Raji (cell line): Measurements from ENCODE around the gene ANAPC10.

Source experiments
- POLR2A ChIP-seq: IDR thresholded peaks from 2 replicates; pipeline ENCODE4 v1.6.1; 2011; ENCODE audit warnings: low read depth, low read length, control low read depth; ENCODE audit not compliant: insufficient read depth

ANAPC10 gene

GRCh38 chr4:145047151-145047550, 50.8 kb downstream of the ANAPC10 start:
- TF ChIP-seq POLR2A, result no peak

GRCh38 chr4:145045180-145045579, 52.8 kb downstream of the ANAPC10 start:
- TF ChIP-seq POLR2A, result no peak

GRCh38 chr4:145044341-145044740, 53.7 kb downstream of the ANAPC10 start:
- no peak for TF ChIP-seq POLR2A

- no peak for TF ChIP-seq POLR2A
These were observed 54.7 kb downstream of the ANAPC10 start for GRCh38 chr4:145043306-145043705.

GRCh38 chr4:145042601-145043285, 55.3 kb downstream of the ANAPC10 start:
- no peak for TF ChIP-seq POLR2A

GRCh38 chr4:145041378-145041777, 56.6 kb downstream of the ANAPC10 start:
- TF ChIP-seq POLR2A, result no peak

- TF ChIP-seq POLR2A, result no peak
These were observed 62.4 kb downstream of the ANAPC10 start for GRCh38 chr4:145035494-145036136.

- TF ChIP-seq POLR2A, result no peak
These were observed 63.2 kb downstream of the ANAPC10 start for GRCh38 chr4:145034727-145035211.

GRCh38 chr4:145019346-145019745, 78.7 kb downstream of the ANAPC10 start:
- TF ChIP-seq POLR2A, result no peak

GRCh38 chr4:145014365-145014764, 83.6 kb downstream of the ANAPC10 start:
- no peak for TF ChIP-seq POLR2A

- no peak for TF ChIP-seq POLR2A
These were observed 85.2 kb downstream of the ANAPC10 start for GRCh38 chr4:145012841-145013240.

- no peak for TF ChIP-seq POLR2A
These were observed 86.4 kb downstream of the ANAPC10 start for GRCh38 chr4:145011636-145012035.

GRCh38 chr4:145003675-145004074, 94.3 kb downstream of the ANAPC10 start:
- TF ChIP-seq POLR2A, result no peak

GRCh38 chr4:145001635-145002034, 96.4 kb downstream of the ANAPC10 start:
- TF ChIP-seq POLR2A, result no peak

- TF ChIP-seq POLR2A, result no peak
These were observed 108.7 kb downstream of the ANAPC10 start for GRCh38 chr4:144989306-144989705.

- no peak for TF ChIP-seq POLR2A
These were observed 112.5 kb downstream of the ANAPC10 start for GRCh38 chr4:144985531-144985930.

GRCh38 chr4:144985014-144985413, 113.0 kb downstream of the ANAPC10 start:
- no peak for TF ChIP-seq POLR2A

GRCh38 chr4:144984241-144984640, 113.8 kb downstream of the ANAPC10 start:
- no peak for TF ChIP-seq POLR2A
